GM12801 (cell line): Measurements from ENCODE around the gene UBR1.

Experiments used
- CTCF ChIP-seq: IDR thresholded peaks from one replicate; pipeline ENCODE4 v1.5.1; 2011; ENCODE audit warnings: control low read depth; ENCODE audit not compliant: insufficient read length; ENCODE audit errors: extremely low read depth

UBR1 gene

DNA sequence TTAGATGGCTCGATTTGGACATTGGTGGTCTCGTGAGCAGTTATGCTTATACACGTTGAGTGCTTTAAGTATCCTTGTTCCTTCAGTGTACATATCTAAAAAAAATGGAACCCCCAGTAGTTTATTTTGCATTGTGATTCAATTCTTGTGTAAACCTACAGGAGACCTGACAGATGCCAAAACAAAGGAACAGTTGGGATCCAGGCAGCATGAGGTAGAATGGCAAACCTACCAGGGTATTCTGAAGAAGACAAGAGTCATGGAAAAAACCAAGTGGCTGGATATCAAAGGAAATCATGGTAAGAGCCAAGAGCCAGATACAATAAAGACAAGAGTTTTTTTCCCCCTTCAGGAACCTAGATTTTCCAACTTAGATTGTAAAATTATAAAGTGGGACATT lies 29.5 kb upstream of the UBR1 start:
- TF ChIP-seq CTCF = no peak

GRCh38 chr15:43134157-43134635 lies 28.4 kb upstream of the UBR1 start:
- no peak for TF ChIP-seq CTCF

- no peak for TF ChIP-seq CTCF
Measured at GRCh38 chr15:43133430-43134156, 27.8 kb upstream of the UBR1 start, which contains the start of gene TMEM62. Gene TMEM62, plus strand, starts transcription at chr15:43133586. Its CDS starts 217 bp downstream, at chr15:43133803.

GRCh38 chr15:43132830-43133429 lies 27.1 kb upstream of the UBR1 start:
- TF ChIP-seq CTCF = no peak

DNA sequence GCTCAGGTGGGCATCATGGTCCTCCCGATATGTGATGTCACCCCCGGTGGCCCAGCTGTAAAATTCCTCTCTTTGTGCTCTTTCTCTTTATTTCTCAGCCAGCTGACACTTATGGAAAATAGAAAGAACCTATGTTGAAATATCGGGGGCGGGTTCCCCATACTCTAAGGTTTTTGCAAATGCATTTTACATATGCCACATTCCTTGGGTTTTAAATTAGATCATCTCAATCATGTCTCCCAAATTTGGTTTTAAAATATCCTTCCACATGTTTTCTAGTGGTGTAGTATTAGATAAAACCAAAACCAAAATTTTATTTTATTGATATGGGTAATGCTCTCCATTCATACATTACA lies 23.1 kb upstream of the UBR1 start:
- no peak for TF ChIP-seq CTCF

GRCh38 chr15:43127752-43128151 lies 21.9 kb upstream of the UBR1 start:
- TF ChIP-seq CTCF = no peak

- no peak for TF ChIP-seq CTCF
Measured at GRCh38 chr15:43126356-43126755, 20.5 kb upstream of the UBR1 start.
